Eye (tissue), 1 donor: Measurements from ENCODE around the gene WLS.

Experiments
- DNase-seq: peaks from one replicate; pipeline ENCODE4 v3.0.0-alpha.2; 2015

The WLS gene

GRCh38 chr1:68128820-68129219 lies 103.5 kb downstream of the WLS start:
- no peak for DNase-seq

GRCh38 chr1:68128157-68128556 lies 104.2 kb downstream of the WLS start:
- no peak for DNase-seq

- DNase-seq = no peak
Observed at GRCh38 chr1:68121536-68121935, 110.8 kb downstream of the WLS start.

- peak; percentile 92 for DNase-seq
Observed at GRCh38 chr1:68120136-68120791, 112.1 kb downstream of the WLS start.

- no peak for DNase-seq
Observed at GRCh38 chr1:68119445-68119844, 112.9 kb downstream of the WLS start.

GRCh38 chr1:68117416-68117815 lies 114.9 kb downstream of the WLS start:
- no peak for DNase-seq

GRCh38 chr1:68116643-68117235 lies 115.6 kb downstream of the WLS start:
- peak; percentile 79 for DNase-seq

GRCh38 chr1:68115308-68115707 lies 117.0 kb downstream of the WLS start:
- DNase-seq = no peak

GRCh38 chr1:68113966-68114365 lies 118.4 kb downstream of the WLS start:
- no peak for DNase-seq

GRCh38 chr1:68112835-68113243 lies 119.5 kb downstream of the WLS start:
- DNase-seq = no peak

- DNase-seq = peak; percentile 85
Observed at GRCh38 chr1:68111519-68112436, 120.5 kb downstream of the WLS start.

- no peak for DNase-seq
Observed at GRCh38 chr1:68107771-68108170, 124.6 kb downstream of the WLS start.

- no peak for DNase-seq
Observed at GRCh38 chr1:68103884-68104554, 128.3 kb downstream of the WLS start.

GRCh38 chr1:68103011-68103545 lies 129.2 kb downstream of the WLS start:
- DNase-seq = peak; percentile 16

GRCh38 chr1:68101829-68102228 lies 130.5 kb downstream of the WLS start:
- no peak for DNase-seq

GRCh38 chr1:68100571-68100970 lies 131.8 kb downstream of the WLS start:
- no peak for DNase-seq

- DNase-seq = no peak
Observed at GRCh38 chr1:68093737-68094136, 138.6 kb downstream of the WLS start.

- no peak for DNase-seq
Observed at GRCh38 chr1:68087184-68087583, 145.1 kb downstream of the WLS start.

- DNase-seq = no peak
Observed at GRCh38 chr1:68085752-68086151, 146.6 kb downstream of the WLS start.

- DNase-seq = no peak
Observed at GRCh38 chr1:68083686-68084085, 148.6 kb downstream of the WLS start.

- DNase-seq = no peak
Observed at GRCh38 chr1:68081775-68082283, 150.5 kb downstream of the WLS start.

- no peak for DNase-seq
Observed at GRCh38 chr1:68078647-68079046, 153.7 kb downstream of the WLS start.
